ENCODE results near the gene TMEM269. TPM values are rescaled to one million over a fixed set of nuclear protein-coding genes. Genes with fewer than 3 reads are reported as not detected.
"Not testable (repeated sequence)": the region's sequence is repeated elsewhere in the genome, so short reads cannot be mapped to it uniquely, and the experiment has no call there.

TMEM269 gene
- polyA plus RNA-seq, 1 donor: 0.10 TPM

- DNase-seq: peak; percentile 29 to 45
- Histone ChIP-seq H3K4me1 (ENCODE audit: control insufficient read depth, insufficient read depth, low read length) (no peaks in the 10 kb centered on the region), H3K27ac (ENCODE audit: low read length) (no peak overlapping the region), H3K9me3 (ENCODE audit: control insufficient read depth, low read depth, low read length) (no peaks in the 10 kb centered on the region), H3K4me3 (ENCODE audit: low read length) (no peak overlapping the region), H3K36me3 (ENCODE audit: control insufficient read depth, insufficient read depth, low read length) (peaks cover 32% of the 10 kb centered on the region), H3K27me3 (ENCODE audit: control insufficient read depth, insufficient read depth, low read length) (no peaks in the 10 kb centered on the region)
- no CpG with 5 or more reads among the region's 14 CpGs for WGBS (ENCODE audit: insufficient coverage, low lambda C conversion rate)
Measured at GRCh38 chr1:42747125-42747524, 37.7 kb upstream of the TMEM269 start.

GRCh38 chr1:42748021-42748420 is 36.8 kb upstream of the TMEM269 start:
- Histone ChIP-seq H3K4me3 (ENCODE audit: low read length) (no peak overlapping the region), H3K4me1 (ENCODE audit: control insufficient read depth, insufficient read depth, low read length) (no peaks in the 10 kb centered on the region), H3K36me3 (ENCODE audit: control insufficient read depth, insufficient read depth, low read length) (peaks cover 40% of the 10 kb centered on the region), H3K27ac (ENCODE audit: low read length) (no peak overlapping the region), H3K9me3 (ENCODE audit: control insufficient read depth, low read depth, low read length) (no peaks in the 10 kb centered on the region), H3K27me3 (ENCODE audit: control insufficient read depth, insufficient read depth, low read length) (no peaks in the 10 kb centered on the region)
- DNase-seq: no peak
- WGBS (ENCODE audit: insufficient coverage, low lambda C conversion rate): no CpG with 5 or more reads among the region's 10 CpGs

GRCh38 chr1:42748461-42749410 is 36.1 kb upstream of the TMEM269 start:
- Histone ChIP-seq H3K27ac (ENCODE audit: low read length) (no peak overlapping the region), H3K9me3 (ENCODE audit: control insufficient read depth, low read depth, low read length) (no peaks in the 10 kb centered on the region), H3K4me1 (ENCODE audit: control insufficient read depth, insufficient read depth, low read length) (no peaks in the 10 kb centered on the region), H3K27me3 (ENCODE audit: control insufficient read depth, insufficient read depth, low read length) (no peaks in the 10 kb centered on the region), H3K4me3 (ENCODE audit: low read length) (no peak overlapping the region), H3K36me3 (ENCODE audit: control insufficient read depth, insufficient read depth, low read length) (peaks cover 42% of the 10 kb centered on the region)
- 100% methylated on average over 1 of the region's 14 CpGs for whole genome bisulfite sequencing (ENCODE audit: insufficient coverage, low lambda C conversion rate)
- no peak for DNase-seq

- whole genome bisulfite sequencing (ENCODE audit: insufficient coverage, low lambda C conversion rate): no CpG with 5 or more reads among the region's 12 CpGs
- H3K27me3 ChIP-seq (ENCODE audit: control insufficient read depth, insufficient read depth, low read length): no peaks in the 10 kb centered on the region
- H3K27ac ChIP-seq (ENCODE audit: low read length): no peak overlapping the region
- peaks cover 54% of the 10 kb centered on the region for H3K36me3 ChIP-seq (ENCODE audit: control insufficient read depth, insufficient read depth, low read length)
- no peak for DNase-seq
- H3K9me3 ChIP-seq (ENCODE audit: control insufficient read depth, low read depth, low read length): no peaks in the 10 kb centered on the region
- H3K4me3 ChIP-seq (ENCODE audit: low read length): no peak overlapping the region
- no peaks in the 10 kb centered on the region for H3K4me1 ChIP-seq (ENCODE audit: control insufficient read depth, insufficient read depth, low read length)
Measured at GRCh38 chr1:42750041-42750440, 34.8 kb upstream of the TMEM269 start.

GRCh38 chr1:42751511-42752070 is 33.2 kb upstream of the TMEM269 start:
- not testable (repeated sequence) for H3K4me3 ChIP-seq (ENCODE audit: low read length); H3K27me3 ChIP-seq (ENCODE audit: control insufficient read depth, insufficient read depth, low read length); DNase-seq; H3K4me1 ChIP-seq (ENCODE audit: control insufficient read depth, insufficient read depth, low read length); H3K27ac ChIP-seq (ENCODE audit: low read length); H3K9me3 ChIP-seq (ENCODE audit: control insufficient read depth, low read depth, low read length)
- WGBS (ENCODE audit: insufficient coverage, low lambda C conversion rate): no CpG with 5 or more reads among the region's 8 CpGs
- peaks cover 63% of the 10 kb centered on the region for H3K36me3 ChIP-seq (ENCODE audit: control insufficient read depth, insufficient read depth, low read length)

- WGBS (ENCODE audit: insufficient coverage, low lambda C conversion rate): no CpG with 5 or more reads among the region's 6 CpGs
- DNase-seq: no peak
Measured at GRCh38 chr1:42752284-42752683, 32.5 kb upstream of the TMEM269 start.

GRCh38 chr1:42753070-42753469 is 31.7 kb upstream of the TMEM269 start:
- H3K4me1 ChIP-seq (ENCODE audit: control insufficient read depth, insufficient read depth, low read length): no peaks in the 10 kb centered on the region
- H3K36me3 ChIP-seq (ENCODE audit: control insufficient read depth, insufficient read depth, low read length): peaks cover 63% of the 10 kb centered on the region
- no peak for DNase-seq
- no peaks in the 10 kb centered on the region for H3K9me3 ChIP-seq (ENCODE audit: control insufficient read depth, low read depth, low read length)
- H3K4me3 ChIP-seq (ENCODE audit: low read length): no peak overlapping the region
- no peak overlapping the region for H3K27ac ChIP-seq (ENCODE audit: low read length)
- no peaks in the 10 kb centered on the region for H3K27me3 ChIP-seq (ENCODE audit: control insufficient read depth, insufficient read depth, low read length)
- 78% methylated on average over 1 of the region's 1 CpG for WGBS (ENCODE audit: insufficient coverage, low lambda C conversion rate)

More at GRCh38 chr1:42752284-42752683, 32.5 kb upstream of the TMEM269 start:
- no peaks in the 10 kb centered on the region for H3K27me3 ChIP-seq (ENCODE audit: control insufficient read depth, insufficient read depth, low read length)
- H3K36me3 ChIP-seq (ENCODE audit: control insufficient read depth, insufficient read depth, low read length): peaks cover 59% of the 10 kb centered on the region
- H3K4me3 ChIP-seq (ENCODE audit: low read length): no peak overlapping the region
- H3K4me1 ChIP-seq (ENCODE audit: control insufficient read depth, insufficient read depth, low read length): no peaks in the 10 kb centered on the region
- no peaks in the 10 kb centered on the region for H3K9me3 ChIP-seq (ENCODE audit: control insufficient read depth, low read depth, low read length)
- no peak overlapping the region for H3K27ac ChIP-seq (ENCODE audit: low read length)

- Histone ChIP-seq H3K9me3 (ENCODE audit: control insufficient read depth, low read depth, low read length) (no peaks in the 10 kb centered on the region), H3K4me3 (ENCODE audit: low read length) (no peak overlapping the region), H3K4me1 (ENCODE audit: control insufficient read depth, insufficient read depth, low read length) (no peaks in the 10 kb centered on the region), H3K27me3 (ENCODE audit: control insufficient read depth, insufficient read depth, low read length) (no peaks in the 10 kb centered on the region), H3K36me3 (ENCODE audit: control insufficient read depth, insufficient read depth, low read length) (peaks cover 51% of the 10 kb centered on the region), H3K27ac (ENCODE audit: low read length) (no peak overlapping the region)
- 71% methylated on average over 2 of the region's 17 CpGs for WGBS (ENCODE audit: insufficient coverage, low lambda C conversion rate)
- peak; percentile 38 to 43 for DNase-seq
Measured at GRCh38 chr1:42756956-42757891, 27.6 kb upstream of the TMEM269 start.

- H3K36me3 ChIP-seq (ENCODE audit: control insufficient read depth, insufficient read depth, low read length): peaks cover 44% of the 10 kb centered on the region
- H3K27ac ChIP-seq (ENCODE audit: low read length): no peak overlapping the region
- DNase-seq: no peak
- no peaks in the 10 kb centered on the region for H3K27me3 ChIP-seq (ENCODE audit: control insufficient read depth, insufficient read depth, low read length)
- H3K4me1 ChIP-seq (ENCODE audit: control insufficient read depth, insufficient read depth, low read length): no peaks in the 10 kb centered on the region
- no peak overlapping the region for H3K4me3 ChIP-seq (ENCODE audit: low read length)
- no peaks in the 10 kb centered on the region for H3K9me3 ChIP-seq (ENCODE audit: control insufficient read depth, low read depth, low read length)
Measured at GRCh38 chr1:42757892-42758275, 26.9 kb upstream of the TMEM269 start.

GRCh38 chr1:42758641-42759040 is 26.1 kb upstream of the TMEM269 start:
- Histone ChIP-seq H3K9me3 (ENCODE audit: control insufficient read depth, low read depth, low read length) (no peaks in the 10 kb centered on the region), H3K36me3 (ENCODE audit: control insufficient read depth, insufficient read depth, low read length) (peaks cover 42% of the 10 kb centered on the region), H3K4me1 (ENCODE audit: control insufficient read depth, insufficient read depth, low read length) (no peaks in the 10 kb centered on the region), H3K27ac (ENCODE audit: low read length) (no peak overlapping the region), H3K4me3 (ENCODE audit: low read length) (no peak overlapping the region), H3K27me3 (ENCODE audit: control insufficient read depth, insufficient read depth, low read length) (no peaks in the 10 kb centered on the region)
- WGBS (ENCODE audit: insufficient coverage, low lambda C conversion rate): no CpG with 5 or more reads among the region's 3 CpGs
- DNase-seq: no peak

All from large intestine (tissue), 3 donors.